ENCODE measurements around the gene KLC1.

Gene KLC1

GRCh38 chr14:103659631-103660030 is 30.6 kb downstream of the KLC1 start:
- DNase-seq (ENCODE audit: low read depth) = no peak

- no peak for DNase-seq (ENCODE audit: low read depth)
These were observed 33.0 kb downstream of the KLC1 start for GRCh38 chr14:103662029-103662428.

- no peak for DNase-seq (ENCODE audit: low read depth)
These were observed 33.6 kb downstream of the KLC1 start for GRCh38 chr14:103662591-103662990.

GRCh38 chr14:103663506-103663905 is 34.5 kb downstream of the KLC1 start:
- no peak for DNase-seq (ENCODE audit: low read depth)

GRCh38 chr14:103667671-103668070 is 38.7 kb downstream of the KLC1 start:
- no peak for DNase-seq (ENCODE audit: low read depth)

- no peak for DNase-seq (ENCODE audit: low read depth)
These were observed 39.1 kb downstream of the KLC1 start for GRCh38 chr14:103668117-103668516.

GRCh38 chr14:103669370-103669769 is 40.4 kb downstream of the KLC1 start:
- no peak for DNase-seq (ENCODE audit: low read depth)

GRCh38 chr14:103671911-103672310 is 42.9 kb downstream of the KLC1 start:
- DNase-seq (ENCODE audit: low read depth) = no peak

GRCh38 chr14:103675957-103676356 is 46.9 kb downstream of the KLC1 start:
- DNase-seq (ENCODE audit: low read depth) = no peak

GRCh38 chr14:103676881-103677675 is 48.1 kb downstream of the KLC1 start:
- no peak for DNase-seq (ENCODE audit: low read depth)

- peak; percentile 22 for DNase-seq (ENCODE audit: low read depth)
These were observed 50.3 kb downstream of the KLC1 start for GRCh38 chr14:103679351-103679750.

- DNase-seq (ENCODE audit: low read depth) = no peak
These were observed 51.6 kb downstream of the KLC1 start for GRCh38 chr14:103680491-103681231.

- DNase-seq (ENCODE audit: low read depth) = no peak
These were observed 54.1 kb downstream of the KLC1 start for GRCh38 chr14:103683139-103683538.

- DNase-seq (ENCODE audit: low read depth) = no peak
These were observed 55.5 kb downstream of the KLC1 start for GRCh38 chr14:103684471-103684870.

- no peak for DNase-seq (ENCODE audit: low read depth)
These were observed 55.9 kb downstream of the KLC1 start for GRCh38 chr14:103684871-103685270.

GRCh38 chr14:103685276-103686211 is 56.5 kb downstream of the KLC1 start:
- DNase-seq (ENCODE audit: low read depth) = no peak

GRCh38 chr14:103686831-103687485 is 57.9 kb downstream of the KLC1 start:
- DNase-seq (ENCODE audit: low read depth) = no peak

- no peak for DNase-seq (ENCODE audit: low read depth)
These were observed 58.7 kb downstream of the KLC1 start for GRCh38 chr14:103687712-103688111.

GRCh38 chr14:103688441-103688840 is 59.4 kb downstream of the KLC1 start:
- no peak for DNase-seq (ENCODE audit: low read depth)

GRCh38 chr14:103688906-103689902 is 60.2 kb downstream of the KLC1 start:
- DNase-seq (ENCODE audit: low read depth) = no peak

- no peak for DNase-seq (ENCODE audit: low read depth)
These were observed 61.3 kb downstream of the KLC1 start for GRCh38 chr14:103690332-103690731.
